Neural progenitor cell (in vitro differentiated cells): ENCODE measurements around the gene UBE2S. TPM values are rescaled to one million over a fixed set of nuclear protein-coding genes. Genes with fewer than 3 reads are reported as not detected.

Experiments used
- DNase-seq: peaks from one replicate; pipeline ENCODE4 v3.0.0-alpha.2; 2016; ENCODE audit warnings: low spot score
- H2AFZ ChIP-seq: fragments of 200-600 bp; sonication (generic); replicated peaks from 2 replicates; pipeline ENCODE4 v1.6.1; 2016; ENCODE audit warnings: antibody characterized with exemption
- H3F3A ChIP-seq: fragments of 200-600 bp; sonication (generic); 2 replicates; pipeline ENCODE4 v1.6.1; 2016; ENCODE audit warnings: antibody characterized with exemption, low read depth
- H3K27ac ChIP-seq: fragments of 200-600 bp; sonication (generic); 2 replicates; pipeline ENCODE4 v1.5.1; 2016; ENCODE audit warnings: mild to moderate bottlenecking
- H3K27me3 ChIP-seq: fragments of 200-600 bp; sonication (generic); 2 replicates; pipeline ENCODE4 v1.6.1; 2016; ENCODE audit warnings: mild to moderate bottlenecking, moderate library complexity
- H3K36me3 ChIP-seq: fragments of 200-600 bp; sonication (generic); 2 replicates; pipeline ENCODE4 v1.5.1; 2016
- H3K4me1 ChIP-seq: fragments of 200-600 bp; sonication (generic); 2 replicates; pipeline ENCODE4 v1.6.1; 2016; ENCODE audit warnings: mixed run types
- H3K4me2 ChIP-seq: fragments of 200-600 bp; sonication (generic); 2 replicates; pipeline ENCODE4 v1.6.1; 2016
- H3K4me3 ChIP-seq: fragments of 200-600 bp; sonication (generic); 2 replicates; pipeline ENCODE4 v1.5.1; 2016
- H3K79me2 ChIP-seq: fragments of 200-600 bp; sonication (generic); 2 replicates; pipeline ENCODE4 v1.6.1; 2016; ENCODE audit warnings: low read depth
- H3K9ac ChIP-seq: fragments of 200-600 bp; sonication (generic); 2 replicates; pipeline ENCODE4 v1.6.1; 2016
- H3K9me3 ChIP-seq: fragments of 200-600 bp; sonication (generic); 2 replicates; pipeline ENCODE4 v1.5.1; 2016; ENCODE audit warnings: low read depth
- H4K20me1 ChIP-seq: fragments of 200-600 bp; sonication (generic); 2 replicates; pipeline ENCODE4 v1.6.1; 2016; ENCODE audit warnings: low read depth
- H3K27ac Mint-ChIP-seq: 3 replicates; pipeline ENCODE4 v1.8.0; 2021; ENCODE audit warnings: mixed read lengths
- H3K27me3 Mint-ChIP-seq: 2 replicates; pipeline ENCODE4 v1.8.0; 2022; ENCODE audit warnings: low read depth, mild to moderate bottlenecking, inconsistent platforms, moderate library complexity, mixed read lengths; ENCODE audit not compliant: insufficient read depth
- H3K36me3 Mint-ChIP-seq: 3 replicates; pipeline ENCODE4 v1.8.0; 2021; ENCODE audit warnings: mixed read lengths
- H3K4me1 Mint-ChIP-seq: 3 replicates; pipeline ENCODE4 v1.8.0; 2021; ENCODE audit warnings: mixed read lengths
- H3K4me3 Mint-ChIP-seq: 3 replicates; pipeline ENCODE4 v1.8.0; 2021; ENCODE audit warnings: mild to moderate bottlenecking, moderate library complexity, mixed read lengths
- H3K9me3 Mint-ChIP-seq: 3 replicates; pipeline ENCODE4 v1.8.0; 2020; ENCODE audit warnings: mixed read lengths
- CTCF ChIP-seq: fragments of 200-600 bp; sonication (generic); IDR thresholded peaks from 2 replicates; pipeline ENCODE4 v1.5.1; 2017; ENCODE audit warnings: antibody characterized with exemption, mild to moderate bottlenecking
- EZH2 ChIP-seq: fragments of 200-600 bp; sonication (generic); IDR thresholded peaks from 2 replicates; pipeline ENCODE4 v1.6.1; 2017; ENCODE audit warnings: antibody characterized with exemption, mild to moderate bottlenecking, moderate library complexity
- EZH2phosphoT487 ChIP-seq: fragments of 200-600 bp; sonication (generic); IDR thresholded peaks from 2 replicates; pipeline ENCODE4 v1.6.1; 2017; ENCODE audit warnings: antibody characterized with exemption
- total RNA-seq: library from RNA; depleted of rRNA; stranded (reverse); fragments of >200 nt; gene quantifications from 2 replicates; pipeline ENCODE4 v1.2.3, GENCODE V29; 2015; ENCODE audit warnings: low replicate concordance

The UBE2S gene
- total RNA-seq, 1 donor from 2014 or later = 118 TPM

GRCh38 chr19:55432241-55432959 lies 24.8 kb upstream of the UBE2S start:
- Mint-ChIP-seq H3K9me3 (peaks cover 2% of the 10 kb centered on the region), H3K4me1 (no peaks in the 10 kb centered on the region), H3K27ac (no peak overlapping the region), H3K4me3 (peak overlapping the region; percentile 12), H3K27me3 (peaks cover 11% of the 10 kb centered on the region), H3K36me3 (peaks cover 4% of the 10 kb centered on the region)
- Histone ChIP-seq H2AFZ (no peak overlapping the region), H3K27ac (no peak overlapping the region), H3K27me3 (peaks cover 4% of the 10 kb centered on the region), H4K20me1 (no peaks in the 10 kb centered on the region), H3K9ac (no peak overlapping the region), H3K4me2 (no peak overlapping the region), H3K4me3 (no peak overlapping the region), H3K79me2 (no peaks in the 10 kb centered on the region), H3K36me3 (no peaks in the 10 kb centered on the region), H3F3A (peaks cover 20% of the 10 kb centered on the region), H3K9me3 (no peaks in the 10 kb centered on the region), H3K4me1 (no peaks in the 10 kb centered on the region)
- DNase-seq = no peak
- no peak for TF ChIP-seq CTCF
- TF ChIP-seq EZH2 = no peak
- no peak for TF ChIP-seq EZH2phosphoT487

DNA sequence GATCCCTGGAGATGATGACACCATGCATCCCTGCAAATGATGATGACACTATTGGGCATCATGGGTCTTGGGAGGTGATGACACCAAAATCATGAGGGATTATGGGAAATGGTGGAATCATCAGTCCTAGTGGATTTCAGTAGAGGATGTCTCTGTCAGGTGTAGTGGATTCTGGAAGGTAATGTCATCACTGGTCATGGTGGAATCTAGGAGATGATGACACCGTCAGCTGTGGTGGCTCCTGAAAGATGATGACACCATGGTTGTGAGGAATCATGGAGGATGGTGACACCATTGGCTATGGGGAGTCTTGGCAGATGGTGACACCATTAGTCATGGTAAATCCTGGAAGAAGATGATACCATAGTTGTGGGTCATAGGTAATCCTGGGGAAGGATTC lies 23.6 kb upstream of the UBE2S start:
- no peak overlapping the region for H3K9ac ChIP-seq
- peaks cover 4% of the 10 kb centered on the region for H3K27me3 ChIP-seq
- no peaks in the 10 kb centered on the region for H3K4me1 ChIP-seq
- Mint-ChIP-seq H3K9me3 (peaks cover 2% of the 10 kb centered on the region), H3K4me3 (peak overlapping the region; percentile 39), H3K36me3 (peaks cover 4% of the 10 kb centered on the region), H3K4me1 (no peaks in the 10 kb centered on the region), H3K27ac (no peak overlapping the region), H3K27me3 (peaks cover 6% of the 10 kb centered on the region)
- no peak overlapping the region for H3K4me2 ChIP-seq
- H4K20me1 ChIP-seq = no peaks in the 10 kb centered on the region
- DNase-seq = no peak
- no peaks in the 10 kb centered on the region for H3K9me3 ChIP-seq
- H3K4me3 ChIP-seq = no peak overlapping the region
- TF ChIP-seq EZH2phosphoT487 = no peak
- no peak for TF ChIP-seq CTCF
- TF ChIP-seq EZH2 = no peak
- H3K27ac ChIP-seq = no peak overlapping the region
- no peaks in the 10 kb centered on the region for H3K36me3 ChIP-seq
- no peaks in the 10 kb centered on the region for H3K79me2 ChIP-seq
- H2AFZ ChIP-seq = no peak overlapping the region
- peaks cover 12% of the 10 kb centered on the region for H3F3A ChIP-seq

- Histone ChIP-seq H3K9ac (no peak overlapping the region), H3K4me1 (no peaks in the 10 kb centered on the region), H3K4me3 (no peak overlapping the region), H3K4me2 (no peak overlapping the region), H3K79me2 (no peaks in the 10 kb centered on the region), H4K20me1 (no peaks in the 10 kb centered on the region), H2AFZ (no peak overlapping the region), H3F3A (no peaks in the 10 kb centered on the region), H3K9me3 (no peaks in the 10 kb centered on the region), H3K36me3 (no peaks in the 10 kb centered on the region), H3K27ac (no peak overlapping the region), H3K27me3 (peaks cover 4% of the 10 kb centered on the region)
- Mint-ChIP-seq H3K27ac (no peak overlapping the region), H3K36me3 (peaks cover 2% of the 10 kb centered on the region), H3K9me3 (peaks cover 2% of the 10 kb centered on the region), H3K4me3 (no peak overlapping the region), H3K4me1 (no peaks in the 10 kb centered on the region), H3K27me3 (peaks cover 10% of the 10 kb centered on the region)
- TF ChIP-seq EZH2 (no peak), CTCF (no peak), EZH2phosphoT487 (no peak)
- DNase-seq = no peak
Measured at GRCh38 chr19:55426042-55426441, 18.5 kb upstream of the UBE2S start.
